HG03045 (cell line): ENCODE data around the gene COL23A1.
A peak's percentile ranks its signal among the peaks of the same experiment; 100 is the strongest.
"Not testable (repeated sequence)": the region's sequence is repeated elsewhere in the genome, so short reads cannot be mapped to it uniquely, and the experiment has no call there.

Source experiments
- ATAC-seq: cut with Tn5 transposase; IDR thresholded peaks from one replicate; pipeline ENCODE4 v1.9.1; 2021; ENCODE audit warnings: mild to moderate bottlenecking, moderate library complexity; ENCODE audit not compliant: unreplicated experiment

COL23A1 gene

DNA sequence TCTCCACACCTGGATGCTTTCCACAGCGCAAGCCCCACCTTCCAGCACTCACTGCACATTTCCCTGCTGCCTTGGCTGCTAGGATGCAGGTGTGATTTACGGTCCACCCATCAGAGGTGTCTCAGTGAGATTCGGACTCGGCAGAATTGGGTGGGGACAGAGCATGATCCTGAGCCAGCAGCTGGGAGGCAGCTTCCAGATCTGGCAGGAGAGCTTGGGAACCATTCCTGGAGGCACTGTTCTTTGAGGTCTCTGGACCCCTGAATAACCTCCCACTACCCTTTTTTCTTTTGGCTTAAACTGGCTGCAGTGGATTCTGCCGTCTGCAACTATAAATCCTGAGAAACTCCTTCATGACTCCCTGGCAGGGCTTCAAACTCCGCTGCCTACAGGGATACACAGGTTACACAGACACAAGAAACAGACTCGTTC lies 258.0 kb downstream of the COL23A1 start:
- no peak for ATAC-seq

DNA sequence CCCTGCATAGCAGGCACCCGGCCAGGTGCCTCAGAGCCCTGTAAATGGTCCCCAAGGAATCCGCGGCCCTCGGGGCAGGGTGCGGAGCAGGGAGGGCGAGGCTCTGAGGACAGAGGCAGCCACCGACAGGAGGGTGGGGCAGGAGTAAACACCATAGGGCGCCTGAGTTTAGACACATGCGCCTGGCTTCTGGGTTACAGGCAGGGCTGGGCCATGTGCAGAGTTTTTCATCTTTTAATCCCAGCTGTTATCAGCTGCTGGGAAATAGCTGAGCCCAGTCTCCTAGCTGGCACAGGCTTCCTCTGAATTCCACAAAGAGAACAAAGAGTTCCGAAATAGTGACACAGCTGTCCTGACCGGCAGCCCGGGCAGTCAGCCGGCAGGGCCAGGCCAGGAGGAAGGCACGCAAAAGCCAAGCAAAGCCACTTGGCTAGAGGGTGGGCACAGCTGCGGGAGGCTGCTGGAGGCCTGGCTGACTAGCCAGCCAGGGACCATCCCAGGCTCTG lies 258.6 kb downstream of the COL23A1 start:
- no peak for ATAC-seq

DNA sequence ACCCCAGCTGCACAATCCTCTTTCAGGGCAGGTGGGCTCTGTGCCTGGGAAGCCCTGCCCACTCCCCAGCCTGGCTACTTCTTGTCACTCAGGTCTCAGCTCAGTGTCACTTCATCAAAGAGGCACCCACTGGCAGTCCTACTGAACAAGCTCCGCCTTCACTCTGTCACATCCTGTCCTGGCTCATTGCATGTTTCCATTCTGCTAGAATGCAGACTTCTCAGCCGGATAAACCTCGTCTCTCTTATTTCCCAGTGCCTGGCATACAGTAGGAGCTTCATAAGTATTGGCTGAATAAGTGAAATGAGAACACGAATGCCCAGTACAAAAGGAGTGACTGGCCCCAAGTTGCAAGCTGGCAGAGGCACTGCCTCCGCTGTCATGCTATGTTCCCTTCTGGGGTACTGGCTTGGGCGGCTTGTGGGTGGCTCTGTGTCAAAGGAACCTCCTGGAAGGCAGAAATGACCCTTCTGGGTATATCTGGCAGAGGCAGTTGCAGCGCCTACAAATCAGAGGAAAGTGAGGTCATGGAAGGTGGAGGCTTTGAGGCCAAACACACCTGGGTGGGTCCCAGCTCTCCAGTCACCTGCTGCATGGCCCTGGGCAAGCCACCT lies 259.3 kb downstream of the COL23A1 start:
- ATAC-seq: no peak

DNA sequence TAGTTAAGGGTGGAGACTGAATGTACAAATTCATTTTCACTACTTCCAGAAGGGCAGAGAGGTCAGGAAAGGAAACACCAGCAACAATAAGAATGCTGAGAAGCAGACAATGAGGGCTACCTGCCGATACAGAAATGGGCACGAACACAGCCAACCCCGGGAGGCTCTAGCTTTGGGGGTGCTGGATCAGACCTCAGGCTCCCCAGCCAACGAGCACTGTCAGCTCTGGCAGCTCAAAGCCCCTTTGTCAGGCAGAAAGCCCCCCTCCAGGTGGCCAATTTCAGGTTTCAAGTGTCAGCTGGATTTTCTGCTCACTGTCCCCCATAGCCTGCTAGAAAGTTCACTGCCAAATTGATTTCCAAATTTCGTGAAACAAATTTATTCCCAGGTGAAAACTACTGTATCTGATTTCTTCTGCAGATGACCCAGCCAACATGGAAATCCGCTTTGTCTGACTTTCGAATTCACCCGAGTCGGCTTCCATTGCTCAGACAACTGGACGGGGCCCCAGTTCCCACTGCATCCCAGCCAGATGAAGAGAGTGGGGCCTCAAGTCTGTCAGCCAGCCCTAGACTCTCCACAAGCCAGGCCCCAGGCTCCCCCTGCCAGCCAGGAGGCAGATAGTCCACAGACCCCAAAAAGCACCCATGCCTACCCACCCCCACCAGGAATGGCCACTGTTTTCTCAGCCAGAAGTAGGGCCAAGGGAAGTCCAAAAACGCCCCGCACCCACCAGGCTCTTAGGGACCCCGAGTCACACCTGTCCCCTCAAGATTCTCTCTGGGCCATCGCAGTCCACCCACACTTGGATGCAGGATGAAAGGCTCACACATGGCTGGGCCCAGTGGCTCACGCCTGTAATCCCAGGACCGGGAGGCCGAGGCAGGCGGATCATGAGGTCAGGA lies 261.1 kb downstream of the COL23A1 start:
- ATAC-seq: no peak

- ATAC-seq: no peak
Measured at GRCh38 chr5:178327931-178328711, 262.1 kb downstream of the COL23A1 start.

GRCh38 chr5:178327446-178327845 lies 262.7 kb downstream of the COL23A1 start:
- ATAC-seq: no peak

DNA sequence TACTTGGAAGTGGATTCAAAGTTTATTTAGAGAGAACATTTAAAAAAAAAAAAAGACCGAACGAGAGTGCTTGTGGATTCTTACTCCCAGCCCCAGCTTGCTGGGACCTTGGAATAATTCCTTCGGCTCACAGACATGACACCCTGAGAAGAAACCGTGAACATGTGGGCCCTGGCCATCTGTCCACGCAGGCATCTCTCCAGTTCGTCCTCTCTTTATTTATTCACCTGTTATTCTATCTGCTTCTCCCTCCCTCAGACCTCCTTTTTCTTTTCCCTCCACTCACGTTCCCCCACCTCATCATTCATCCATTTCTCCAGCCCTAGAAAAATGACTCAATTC lies 263.8 kb downstream of the COL23A1 start:
- no peak for ATAC-seq

DNA sequence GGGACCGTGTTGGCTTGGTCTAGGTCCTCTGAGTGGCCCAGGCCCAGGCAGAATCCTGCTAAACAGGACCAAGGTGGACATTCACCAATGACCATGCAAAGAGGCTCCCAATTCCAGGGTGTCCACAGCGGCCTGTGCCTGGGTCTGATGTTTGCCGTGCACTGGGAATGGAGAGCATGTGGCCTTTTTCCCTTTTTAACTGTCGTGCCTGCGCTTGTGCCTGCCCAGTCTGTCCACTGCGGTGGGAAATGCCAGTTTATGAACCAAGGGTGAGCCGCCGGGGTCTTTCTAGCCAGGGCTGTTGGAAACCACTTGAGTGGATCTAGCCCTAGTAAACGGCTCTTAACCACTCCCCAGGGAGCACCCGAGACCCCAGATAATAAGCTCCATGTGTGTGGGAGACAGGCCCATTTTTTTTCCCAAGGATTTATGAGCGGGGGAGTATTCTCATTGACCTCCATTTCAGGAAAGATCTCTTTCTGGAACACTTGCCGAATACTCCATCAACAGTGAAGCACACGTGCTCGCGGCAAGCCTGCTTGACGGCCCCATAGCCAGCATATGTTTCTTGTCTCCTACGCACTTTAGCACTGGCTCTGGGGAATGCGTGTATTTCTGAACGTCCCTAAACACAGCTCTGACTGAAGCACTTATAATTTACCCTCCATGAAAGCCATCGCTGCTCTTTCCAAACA lies 264.4 kb downstream of the COL23A1 start:
- ATAC-seq: no peak

GRCh38 chr5:178325311-178325678 lies 264.9 kb downstream of the COL23A1 start:
- no peak for ATAC-seq

- peak; percentile 63 for ATAC-seq
Measured at GRCh38 chr5:178324481-178325310, 265.5 kb downstream of the COL23A1 start.

DNA sequence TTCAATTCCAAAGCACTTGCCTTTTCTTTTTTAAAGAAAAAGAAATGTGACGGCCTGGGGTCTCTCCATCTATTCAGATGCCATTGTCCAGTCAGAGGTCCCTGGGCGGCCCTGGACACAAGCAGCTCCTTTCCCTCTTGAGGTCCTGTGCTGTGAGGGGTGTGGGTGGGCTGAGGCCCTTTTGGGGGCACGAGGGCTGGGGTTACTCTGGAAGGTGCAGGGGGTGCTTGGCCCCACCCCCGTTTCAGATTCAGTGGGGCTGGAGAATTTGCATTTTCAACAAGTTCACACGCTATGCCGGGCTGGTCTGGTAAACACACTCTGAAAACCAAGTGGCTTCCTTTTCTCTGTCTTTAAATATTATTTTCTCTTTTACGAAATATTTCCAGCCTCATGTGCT lies 266.2 kb downstream of the COL23A1 start:
- peak; percentile 32 for ATAC-seq

DNA sequence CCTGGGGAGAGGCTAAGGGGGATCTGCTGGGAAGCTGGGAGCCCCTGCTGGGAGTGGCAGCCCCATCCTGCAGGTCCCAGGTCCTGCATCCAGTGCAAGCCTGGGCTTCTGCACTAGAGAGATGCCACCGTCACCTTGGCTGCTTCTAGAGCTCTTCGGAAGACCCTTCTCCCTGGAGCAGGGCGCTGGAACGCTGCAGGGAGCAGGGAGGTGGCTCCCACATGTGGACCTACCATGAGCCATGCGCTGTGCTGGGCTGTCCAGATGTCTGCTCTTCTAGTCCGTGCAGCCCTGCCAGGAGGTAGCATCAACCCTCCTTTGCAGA lies 266.7 kb downstream of the COL23A1 start:
- no peak for ATAC-seq

DNA sequence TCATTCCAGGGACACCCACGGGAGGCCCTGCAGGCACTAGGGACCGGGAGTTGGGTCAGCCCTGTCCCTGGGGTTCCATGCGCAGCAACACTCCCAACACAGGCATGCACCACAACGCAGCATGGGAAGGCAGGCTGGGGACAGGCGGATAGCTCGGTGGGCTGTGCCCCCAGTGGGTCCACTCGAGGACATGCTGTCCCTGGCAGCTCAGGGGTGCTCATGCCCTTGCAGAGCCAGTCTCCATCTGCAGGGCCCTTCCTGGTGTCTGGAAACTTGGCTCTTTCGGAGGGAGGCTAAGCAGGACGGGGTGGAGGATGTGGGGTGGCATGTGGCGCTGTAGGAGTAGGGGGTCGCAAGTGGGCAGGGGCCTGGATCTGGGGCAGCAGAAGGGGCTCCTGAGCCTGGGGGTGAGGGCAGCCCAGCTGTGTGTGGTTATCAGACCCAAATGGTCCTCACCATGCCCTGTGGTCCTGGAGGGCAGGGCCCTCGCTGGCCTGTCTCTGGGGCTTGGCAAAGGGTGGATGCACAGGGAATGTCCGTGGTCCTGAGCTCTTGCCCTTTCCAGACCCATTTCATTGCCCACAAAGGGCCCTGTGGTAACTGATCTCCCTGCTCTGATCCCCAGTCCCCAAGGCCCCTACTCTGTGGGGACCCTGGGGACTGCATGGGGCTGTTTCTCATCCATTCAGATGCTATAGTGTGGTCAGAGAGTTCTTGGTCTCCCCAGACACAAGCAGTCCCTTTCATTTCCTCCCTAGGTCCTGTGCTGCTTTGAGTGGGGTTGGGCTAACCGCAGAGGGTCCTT lies 267.3 kb downstream of the COL23A1 start:
- no peak for ATAC-seq

- ATAC-seq: no peak
Measured at GRCh38 chr5:178320281-178320855, 269.8 kb downstream of the COL23A1 start.

GRCh38 chr5:178319541-178320041 lies 270.6 kb downstream of the COL23A1 start:
- ATAC-seq: no peak

GRCh38 chr5:178318893-178319292 lies 271.3 kb downstream of the COL23A1 start:
- ATAC-seq: no peak

GRCh38 chr5:178318382-178318781 lies 271.8 kb downstream of the COL23A1 start:
- ATAC-seq: no peak

- not testable (repeated sequence) for ATAC-seq
Measured at GRCh38 chr5:178317727-178318126, 272.5 kb downstream of the COL23A1 start.
